ENCODE data around the gene PTF1A.
"Not testable (repeated sequence)": the region's sequence is repeated elsewhere in the genome, so short reads cannot be mapped to it uniquely, and the experiment has no call there.

PTF1A gene

DNA sequence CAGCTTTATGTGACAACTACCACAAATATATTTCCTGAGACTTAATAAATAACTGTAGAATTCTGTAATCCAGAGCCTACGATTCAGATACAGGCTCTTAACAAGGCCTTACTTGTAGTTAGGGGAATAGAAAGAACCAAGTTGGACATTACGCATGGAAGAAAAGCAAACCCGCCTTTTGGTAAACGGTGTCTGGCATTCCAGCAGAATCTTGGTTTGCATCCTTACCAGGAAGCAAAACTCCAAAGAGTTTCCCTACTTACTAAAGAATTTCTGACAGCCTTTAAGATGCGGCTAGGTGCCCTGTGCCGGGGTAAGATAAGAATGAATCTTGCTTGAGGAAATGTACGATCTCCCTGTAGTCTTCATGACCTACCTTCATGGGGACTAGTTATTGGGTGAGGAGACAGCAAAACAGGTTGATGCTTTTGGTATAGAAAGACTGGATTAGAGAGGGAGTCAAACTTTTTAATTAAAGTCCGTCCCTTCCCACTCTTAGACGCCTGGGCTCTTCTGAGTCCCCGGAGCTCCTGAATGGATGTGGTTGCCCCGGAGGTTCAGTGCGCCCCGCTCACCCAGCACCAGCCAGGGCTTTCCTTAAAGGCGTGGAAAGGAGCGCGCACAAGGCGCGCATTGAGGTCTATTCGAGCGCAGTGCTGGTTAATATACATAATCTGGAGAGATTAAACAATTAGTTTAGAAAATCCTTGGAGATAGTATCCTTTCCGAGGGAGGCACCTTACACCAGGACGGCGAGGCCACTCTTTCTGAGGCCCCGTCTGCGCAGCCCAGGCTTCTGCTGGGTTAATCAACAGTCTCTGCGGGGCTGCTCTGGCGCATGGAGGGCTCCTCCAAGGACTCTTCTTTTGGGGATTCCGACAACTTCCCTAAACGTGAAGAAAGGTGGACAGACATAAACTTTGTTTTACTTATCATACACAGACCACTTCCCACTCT lies 11.5 kb downstream of the PTF1A start:
- DNase-seq (ENCODE audit: low read depth in 1 of 2, low spot score in 1 of 2), result no peak

DNA sequence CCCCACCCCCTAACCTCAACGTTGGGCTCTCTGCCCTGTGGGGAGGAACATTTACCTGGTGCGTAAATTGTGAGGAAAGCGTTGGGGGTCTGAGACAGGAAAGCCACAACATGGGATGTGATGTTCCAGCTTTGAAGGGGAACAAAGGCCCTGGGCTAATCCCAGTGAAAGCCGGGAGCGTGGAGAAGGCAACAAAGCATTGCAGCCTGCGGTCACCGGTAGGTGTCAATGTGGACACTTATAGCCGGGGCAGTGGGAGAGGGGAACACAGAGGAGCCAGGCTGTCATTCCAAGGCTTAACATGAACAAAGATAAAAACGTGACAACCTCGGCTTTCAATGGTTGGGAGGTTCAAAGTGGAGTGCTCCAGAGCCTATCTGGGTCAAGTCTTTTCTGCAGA lies 12.7 kb downstream of the PTF1A start:
- DNase-seq (ENCODE audit: low read depth in 1 of 2, low spot score in 1 of 2), result no peak

DNA sequence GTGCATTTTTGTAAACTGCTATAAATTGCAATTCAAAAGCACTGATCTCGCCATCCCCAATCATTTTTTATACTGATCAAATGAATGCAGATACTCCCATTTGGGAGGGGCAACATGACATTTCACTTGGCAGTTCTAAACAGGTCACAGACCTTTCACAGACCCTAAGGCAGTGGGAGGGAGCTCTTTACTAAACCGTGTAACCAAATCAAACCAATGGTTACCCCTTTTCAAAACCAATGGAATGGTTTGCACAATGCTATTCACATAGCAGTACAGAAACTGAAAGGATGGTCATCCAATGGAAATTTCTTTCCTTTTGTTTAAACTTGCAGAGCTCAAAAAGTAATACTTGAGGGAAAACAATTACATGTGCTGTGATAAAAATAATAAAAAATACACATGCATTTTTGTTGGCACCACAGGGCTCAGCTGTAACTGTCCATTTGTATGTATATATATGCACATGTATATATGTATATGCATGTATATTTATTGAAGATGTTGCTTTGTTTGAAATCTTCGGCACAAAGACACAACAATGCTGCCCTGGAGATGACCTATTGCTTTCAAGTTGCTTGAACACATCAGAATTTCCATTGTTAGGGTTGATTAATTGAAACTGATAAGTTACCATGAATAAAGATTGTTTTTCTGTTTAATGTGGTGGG lies 14.0 kb downstream of the PTF1A start:
- no peak for DNase-seq (ENCODE audit: low read depth in 1 of 2, low spot score in 1 of 2)

DNA sequence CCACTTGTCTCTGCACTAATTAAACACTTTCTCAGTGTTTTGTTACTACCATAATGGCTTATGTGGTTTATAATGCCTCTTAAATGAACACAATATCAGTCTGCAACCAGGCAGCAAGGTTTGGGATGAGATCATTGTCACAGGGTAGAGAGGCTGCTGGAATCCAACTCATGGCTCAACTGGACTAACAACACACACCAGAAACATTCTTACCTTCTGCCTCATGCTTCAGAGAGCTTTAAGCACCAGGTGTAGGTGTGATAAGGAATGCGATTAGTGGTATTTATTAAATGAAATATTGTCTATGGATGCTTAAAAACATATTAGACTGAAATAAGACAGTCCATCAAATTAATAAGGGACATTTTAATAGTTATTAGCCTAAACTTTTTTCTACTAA lies 25.4 kb downstream of the PTF1A start:
- no peak for DNase-seq (ENCODE audit: low read depth in 1 of 2, low spot score in 1 of 2)

DNA sequence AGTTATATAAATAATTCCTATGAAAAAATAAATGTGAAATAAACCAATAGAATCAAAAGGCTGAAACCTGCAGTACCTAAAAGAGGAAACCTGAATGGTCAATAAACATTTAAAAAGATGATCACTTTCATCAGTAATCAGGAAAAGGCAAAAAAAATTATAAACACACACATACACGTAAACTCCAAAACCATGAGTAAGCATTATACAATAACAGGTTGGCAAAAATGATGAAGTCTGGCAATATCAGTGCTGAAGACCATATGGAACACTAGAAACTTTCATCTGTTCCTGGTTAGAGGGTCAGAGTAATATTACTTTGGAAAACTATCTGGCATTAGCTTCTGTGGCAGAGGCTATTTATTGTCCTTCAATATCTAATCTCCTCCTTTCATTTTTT lies 38.5 kb downstream of the PTF1A start:
- no peak for DNase-seq (ENCODE audit: low read depth in 1 of 2, low spot score in 1 of 2)

DNA sequence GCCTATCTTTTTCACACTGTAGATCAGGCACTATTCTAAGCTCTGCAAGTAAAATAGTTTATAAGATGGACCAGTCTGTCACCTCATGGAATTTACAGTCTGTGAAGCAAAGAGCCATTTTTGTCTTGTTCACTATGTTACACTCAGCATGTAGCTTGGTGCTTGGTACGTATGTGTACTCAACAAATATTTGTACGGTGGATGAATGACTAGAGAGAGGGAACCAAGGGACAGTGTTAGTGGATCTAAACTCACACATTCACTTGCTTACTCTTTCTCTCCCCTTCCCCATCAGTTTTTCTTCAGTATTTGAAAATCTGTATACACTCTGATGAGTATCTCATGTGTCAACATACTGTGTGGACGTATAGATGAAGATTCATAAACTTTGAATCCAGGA lies 45.9 kb downstream of the PTF1A start:
- DNase-seq (ENCODE audit: low read depth in 1 of 2, low spot score in 1 of 2), result no peak

DNA sequence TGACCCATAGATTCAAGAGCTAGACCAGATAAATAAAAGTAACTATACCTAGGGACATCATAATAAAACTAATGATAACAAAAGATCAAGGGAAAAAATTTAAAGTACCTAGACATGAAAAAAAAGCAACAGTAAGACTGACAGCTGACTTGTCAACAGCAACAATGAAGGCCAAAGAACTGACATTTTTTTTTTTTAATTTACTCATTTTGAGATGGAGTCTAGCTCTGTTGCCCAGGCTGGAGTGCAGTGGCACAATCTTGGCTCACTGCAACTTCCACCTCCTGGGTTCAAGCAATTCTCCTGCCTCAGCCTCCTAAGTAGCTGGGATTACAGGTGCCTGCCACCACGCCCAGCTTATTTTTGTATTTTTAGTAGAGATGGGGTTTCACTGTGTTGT lies 49.7 kb downstream of the PTF1A start:
- not testable (repeated sequence) for DNase-seq (ENCODE audit: low read depth in 1 of 2, low spot score in 1 of 2)

Data from stimulated activated CD4-positive, alpha-beta T cell treated with anti-CD3 and anti-CD28 coated beads, Interleukin-15, amount 100 ng/mL, for 1 hour (primary cell).